ENCODE data around the gene APC2. TPM values are rescaled to one million over a fixed set of nuclear protein-coding genes. Genes with fewer than 3 reads are reported as not detected.
A peak's percentile ranks its signal among the peaks of the same experiment; 100 is the strongest.

Gene APC2
- total RNA-seq, 4 donors from 2014 or later: 0.12 to 0.19 TPM; not detected in 2

DNA sequence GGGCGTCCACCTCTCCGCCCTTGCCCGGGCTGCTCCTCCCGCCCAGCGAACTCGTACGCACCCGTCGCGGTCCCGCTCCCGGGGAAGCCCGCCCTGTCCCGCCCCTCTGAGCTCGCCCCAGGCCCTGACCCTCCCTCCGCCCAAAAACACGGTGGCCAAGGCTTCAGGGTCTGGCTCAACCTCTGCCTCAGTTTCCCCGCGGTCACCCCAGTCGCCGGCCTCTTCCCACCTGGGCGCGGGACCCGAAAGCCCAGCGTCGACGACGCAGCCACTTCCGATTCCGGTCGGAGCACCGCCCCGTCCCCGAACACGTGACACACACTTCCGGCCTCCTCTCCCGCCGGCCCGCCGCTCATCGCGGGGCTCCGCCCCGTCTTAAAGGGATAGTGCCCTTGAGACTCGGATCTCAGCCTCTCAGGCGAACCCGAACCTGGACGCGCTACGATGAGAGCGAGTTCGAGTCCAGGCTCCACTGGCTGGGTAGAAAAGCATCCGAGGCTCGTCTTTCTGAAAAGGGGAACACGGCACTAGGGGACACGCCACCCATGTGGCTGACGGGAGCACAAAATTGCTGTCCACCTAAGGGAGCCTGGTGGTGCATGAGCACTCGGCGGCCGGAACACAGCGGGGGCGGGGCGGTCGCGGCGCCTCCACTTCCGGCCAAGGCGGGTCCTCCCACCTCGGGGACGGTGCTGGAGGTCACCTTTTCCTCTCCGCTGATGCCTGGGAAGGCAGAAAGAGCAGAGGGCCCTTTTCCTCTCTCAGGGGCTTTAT lies 29.2 kb downstream of the APC2 start, which contains the start of gene C19orf25:
Gene C19orf25 (minus strand): TSS at position 282 of the 774 bp plus-strand sequence. CDS start 312 bp downstream, outside the sequence.
- ATAC-seq (ENCODE audit: low FRiP score): peak; percentile 87
- TF ChIP-seq CTCF (IDR thresholded peaks at IDR 0.05): no peak
- peak; percentile 74 for DNase-seq (ENCODE audit: low spot score)

DNA sequence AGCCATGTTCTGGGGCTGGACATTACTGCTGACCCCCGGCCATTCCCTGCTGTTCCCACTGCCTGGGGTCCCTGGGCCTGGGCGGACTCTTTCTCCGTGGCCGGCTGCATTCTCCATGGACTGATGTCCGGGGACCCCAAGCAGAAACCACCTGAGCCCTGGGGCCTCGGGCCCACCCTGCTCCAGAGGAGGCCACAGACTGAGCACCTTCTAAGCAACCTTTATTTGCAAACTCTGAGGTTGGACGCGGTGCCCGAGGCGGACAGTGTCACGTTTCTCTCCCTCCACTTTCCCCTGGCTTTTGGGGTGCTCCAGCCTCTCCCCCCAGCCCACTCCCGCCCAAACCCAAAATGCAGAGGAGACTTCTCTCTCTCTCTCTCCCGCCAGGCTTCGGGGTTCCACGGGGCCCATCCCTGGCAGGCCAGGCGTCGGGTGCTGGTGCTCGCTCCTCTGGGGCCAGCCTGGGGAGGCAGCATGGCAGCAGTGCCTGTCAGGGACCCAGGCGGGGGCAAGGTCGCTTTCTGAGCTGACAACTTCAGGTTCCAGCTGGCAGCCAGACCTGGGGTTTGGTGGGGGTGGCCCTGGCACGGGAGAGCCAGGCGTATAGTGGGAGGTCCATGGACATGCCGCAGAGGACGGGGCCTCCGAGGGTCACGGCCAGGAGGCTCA lies 31.4 kb downstream of the APC2 start:
- DNase-seq (ENCODE audit: low spot score) (no peak), ATAC-seq (ENCODE audit: low FRiP score) (no peak)
- TF ChIP-seq CTCF (IDR thresholded peaks at IDR 0.05): no peak

DNA sequence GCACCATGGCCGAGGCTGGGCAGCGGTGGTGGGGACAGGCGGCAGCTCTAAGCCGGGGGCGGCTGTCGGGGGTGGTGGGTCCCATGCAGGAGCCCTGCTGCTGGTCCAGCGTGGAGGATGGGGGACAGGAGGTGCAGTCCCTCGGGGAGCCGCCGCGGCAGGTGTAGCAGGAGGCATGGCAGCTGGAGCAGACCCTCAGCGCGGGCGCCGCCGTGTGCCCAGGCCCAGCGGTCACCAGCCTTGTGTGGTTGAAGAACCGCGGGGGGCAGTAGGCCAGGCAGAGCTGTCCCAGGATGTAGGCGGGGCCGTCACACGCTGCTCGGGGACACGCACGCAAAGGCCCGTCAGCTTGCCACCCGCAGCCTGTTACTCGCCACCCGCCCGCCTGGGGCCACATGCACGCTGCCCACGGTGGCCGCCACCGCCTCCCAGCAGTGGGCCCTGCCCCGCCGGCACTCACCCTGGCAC lies 32.0 kb downstream of the APC2 start:
- no peak for DNase-seq (ENCODE audit: low spot score)
- no peak for TF ChIP-seq CTCF (IDR thresholded peaks at IDR 0.05)
- no peak for ATAC-seq (ENCODE audit: low FRiP score)

DNA sequence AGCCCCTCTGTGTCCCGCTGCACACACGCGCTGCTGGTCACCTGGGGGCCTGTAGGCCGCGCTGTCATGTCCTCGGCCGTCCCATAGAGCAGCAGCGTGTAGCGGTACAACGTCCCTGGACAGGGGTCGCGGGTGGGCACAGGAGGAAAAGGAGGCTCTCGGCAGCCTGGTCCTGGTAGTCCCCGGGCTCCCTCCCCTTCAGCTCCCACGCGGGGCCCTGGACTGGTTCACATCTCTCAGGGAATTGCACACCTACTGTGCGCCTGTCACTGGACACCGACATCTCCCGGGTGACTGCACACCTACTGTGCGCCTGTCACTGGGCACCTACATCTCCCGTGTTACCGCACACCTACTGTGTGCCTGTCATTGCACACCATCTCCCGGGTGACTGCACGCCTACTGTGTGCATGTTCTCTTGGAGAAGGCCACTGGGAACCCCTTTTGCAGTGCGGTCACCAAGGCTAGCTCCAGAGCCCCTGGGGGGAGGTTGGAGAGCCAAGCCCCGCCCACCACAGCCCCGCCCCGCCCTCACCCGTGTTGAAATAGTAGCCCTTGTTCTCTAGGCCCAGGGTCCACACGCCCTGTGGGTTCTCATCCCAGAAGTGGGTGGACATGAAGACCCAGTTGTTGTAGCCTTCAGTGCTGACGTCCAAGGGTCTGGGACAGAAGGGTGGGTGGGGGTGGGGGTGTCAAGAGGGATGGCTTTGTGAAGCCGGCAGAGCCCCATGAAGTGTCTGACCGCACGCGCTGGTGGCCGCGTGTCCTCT lies 32.6 kb downstream of the APC2 start:
- DNase-seq (ENCODE audit: low spot score): no peak
- no peak for ATAC-seq (ENCODE audit: low FRiP score)
- TF ChIP-seq CTCF (IDR thresholded peaks at IDR 0.05): no peak

GRCh38 chr19:1483131-1483978 lies 33.4 kb downstream of the APC2 start:
- DNase-seq (ENCODE audit: low spot score) (no peak), ATAC-seq (ENCODE audit: low FRiP score) (no peak)
- TF ChIP-seq CTCF (IDR thresholded peaks at IDR 0.05): no peak

GRCh38 chr19:1483979-1484428 lies 34.1 kb downstream of the APC2 start:
- ATAC-seq (ENCODE audit: low FRiP score): no peak
- TF ChIP-seq CTCF (IDR thresholded peaks at IDR 0.05): no peak
- no peak for DNase-seq (ENCODE audit: low spot score)

All from omental fat pad (tissue), 4 donors.